GM12892 (cell line): ENCODE data around the gene TMCO4.

ENCODE experiments used
- POLR2A ChIP-seq: IDR thresholded peaks from 2 replicates; pipeline ENCODE4 v1.6.1; 2011; ENCODE audit warnings: low read depth, low read length, control low read depth
- POLR2AphosphoS5 ChIP-seq: IDR thresholded peaks from 2 replicates; pipeline ENCODE4 v1.6.1; 2011; ENCODE audit warnings: low read depth, low read length, control low read depth
- TAF1 ChIP-seq: IDR thresholded peaks from 2 replicates; pipeline ENCODE4 v1.6.1; 2011; ENCODE audit warnings: low read depth, mild to moderate bottlenecking, control low read depth, low read length, borderline replicate concordance

DNA sequence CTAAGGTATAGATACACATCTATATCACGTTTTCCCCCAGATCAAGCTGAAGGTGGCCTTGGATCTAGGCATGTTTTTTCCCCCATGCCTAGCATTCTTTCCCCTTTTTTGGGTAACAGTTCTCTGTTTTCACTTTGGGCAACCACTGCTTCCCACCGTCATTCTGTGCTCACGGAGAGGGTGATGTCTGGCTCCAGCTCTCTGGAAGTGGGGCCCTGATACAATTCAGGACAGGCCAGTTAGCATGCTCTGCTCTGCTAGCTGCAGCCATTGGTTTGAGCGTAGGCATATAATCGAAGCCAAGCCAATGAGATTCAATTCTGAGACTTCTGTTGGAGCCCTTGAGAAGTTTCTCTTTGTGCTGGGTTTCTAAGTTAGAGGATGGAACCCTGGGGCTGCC, 17.4 kb upstream of the TMCO4 start:
- TF ChIP-seq POLR2A (no peak), TAF1 (no peak), POLR2AphosphoS5 (no peak)
